Thyroid gland (tissue), 4 donors: ENCODE measurements around the gene CASP8.
A peak's percentile ranks its signal among the peaks of the same experiment; 100 is the strongest.

Experiments used
- CTCF ChIP-seq, 6 experiments: fragments of 200-600 bp in 3 of 6; fragments of 450-650 bp in 3 of 6; sonication (generic) in 3 of 6; IDR thresholded peaks; one replicate each; pipeline ENCODE4 v1.5.1; 2016 to 2019; ENCODE audit warnings: antibody characterized with exemption in 6 of 6, mild to moderate bottlenecking in 2 of 6, inconsistent platforms in 1 of 6, moderate library complexity in 1 of 6
- POLR2A ChIP-seq, 2 donors: fragments of 450-650 bp; IDR thresholded peaks; one replicate each; pipeline ENCODE4 v1.6.1; 2017; ENCODE audit warnings: antibody characterized with exemption in 2 of 2, mild to moderate bottlenecking in 2 of 2, moderate library complexity in 1 of 2

GRCh38 chr2:201260302-201260800, at the start of gene CASP8:
- TF ChIP-seq CTCF (IDR thresholded peaks at IDR 0.05), result no peak
- peak in 1 of 2 donors; percentile 17 for TF ChIP-seq POLR2A (IDR thresholded peaks at IDR 0.05)
